ENCODE measurements around the gene CLMN. TPM values are rescaled to one million over a fixed set of nuclear protein-coding genes. Genes with fewer than 3 reads are reported as not detected.

Gene CLMN
- total RNA-seq, 2 experiments from 2014 or later: 0.27 to 0.67 TPM

- Mint-ChIP-seq H3K9me3 (no peaks in the 10 kb centered on the region), H3K27me3 (peaks cover 9% of the 10 kb centered on the region), H3K36me3 (ENCODE audit: low read depth) (no peaks in the 10 kb centered on the region), H3K27ac (no peak overlapping the region), H3K4me1 (ENCODE audit: low read depth) (no peaks in the 10 kb centered on the region), H3K4me3 (no peak overlapping the region)
- intact Hi-C loops (cut with DNase I, micrococcal nuclease): loop anchor here in 1 of 2 experiments (10.0 kb wide), 1 partner anchor 77 kb away; no protein-coding TSS in a partner anchor
- Histone ChIP-seq H3K4me1 (ENCODE audit: insufficient read depth, low read length) (peaks cover 3% of the 10 kb centered on the region), H3K27ac (ENCODE audit: low read depth in 1 of 2, low read length in 2 of 2) (no peak overlapping the region), H3K36me3 (ENCODE audit: insufficient read depth, low read length) (no peaks in the 10 kb centered on the region), H3K27me3 (ENCODE audit: control insufficient read depth in 1 of 2, insufficient read depth in 2 of 2, low read length in 2 of 2) (peaks cover 1 to 9% of the 10 kb centered on the region in 2 experiments), H3K9me3 (ENCODE audit: control insufficient read depth in 1 of 2, insufficient read depth in 1 of 2, low read length in 2 of 2) (no peaks in the 10 kb centered on the region), H3K4me3 (ENCODE audit: low read length) (no peak overlapping the region)
- no peak for ATAC-seq (ENCODE audit: poor library complexity)
- DNase-seq: no peak
- ChIA-PET CTCF (no interaction called here), POLR2A (no interaction called here)
- no peak for TF ChIP-seq CTCF (IDR thresholded peaks at IDR 0.05)
Observed at GRCh38 chr14:95191445-95192199, 128.1 kb downstream of the CLMN start.

GRCh38 chr14:95190857-95191256, 128.9 kb downstream of the CLMN start:
- ChIA-PET POLR2A (no interaction called here), CTCF (no interaction called here)
- Mint-ChIP-seq H3K36me3 (ENCODE audit: low read depth) (no peaks in the 10 kb centered on the region), H3K27me3 (peaks cover 17% of the 10 kb centered on the region), H3K4me3 (no peak overlapping the region), H3K27ac (no peak overlapping the region), H3K4me1 (ENCODE audit: low read depth) (no peaks in the 10 kb centered on the region), H3K9me3 (no peaks in the 10 kb centered on the region)
- no peak overlapping the region for H3K4me3 ChIP-seq (ENCODE audit: low read length)
- DNase-seq (no peak), ATAC-seq (ENCODE audit: poor library complexity) (no peak)
- H3K27ac ChIP-seq (ENCODE audit: low read depth in 1 of 2, low read length in 2 of 2): no peak overlapping the region
- peaks cover 3 to 15% of the 10 kb centered on the region in 2 experiments for H3K27me3 ChIP-seq (ENCODE audit: control insufficient read depth in 1 of 2, insufficient read depth in 2 of 2, low read length in 2 of 2)
- no peaks in the 10 kb centered on the region for H3K36me3 ChIP-seq (ENCODE audit: insufficient read depth, low read length)
- H3K4me1 ChIP-seq (ENCODE audit: insufficient read depth, low read length): no peaks in the 10 kb centered on the region
- H3K9me3 ChIP-seq (ENCODE audit: control insufficient read depth in 1 of 2, insufficient read depth in 1 of 2, low read length in 2 of 2): no peaks in the 10 kb centered on the region
- intact Hi-C loops (cut with DNase I, micrococcal nuclease): loop anchor here in 1 of 2 experiments (10.0 kb wide), 1 partner anchor 76 kb away; no protein-coding TSS in a partner anchor
- no peak for TF ChIP-seq CTCF (IDR thresholded peaks at IDR 0.05)

- H3K9me3 Mint-ChIP-seq: no peaks in the 10 kb centered on the region
- Histone ChIP-seq H3K27me3 (ENCODE audit: control insufficient read depth in 1 of 2, insufficient read depth in 2 of 2, low read length in 2 of 2) (peaks cover 7 to 15% of the 10 kb centered on the region in 2 experiments), H3K4me3 (ENCODE audit: low read length) (no peak overlapping the region), H3K27ac (ENCODE audit: low read depth in 1 of 2, low read length in 2 of 2) (no peak overlapping the region), H3K36me3 (ENCODE audit: insufficient read depth, low read length) (no peaks in the 10 kb centered on the region), H3K4me1 (ENCODE audit: insufficient read depth, low read length) (no peaks in the 10 kb centered on the region), H3K9me3 (ENCODE audit: control insufficient read depth in 1 of 2, insufficient read depth in 1 of 2, low read length in 2 of 2) (no peaks in the 10 kb centered on the region)
- no peak for DNase-seq
- intact Hi-C loops (cut with DNase I, micrococcal nuclease): loop anchor here in 1 of 2 experiments (10.0 kb wide), 1 partner anchor 76 kb away; no protein-coding TSS in a partner anchor
- TF ChIP-seq CTCF (IDR thresholded peaks at IDR 0.05): no peak
- no peak overlapping the region for H3K27ac Mint-ChIP-seq
- no peak overlapping the region for H3K4me3 Mint-ChIP-seq
- H3K36me3 Mint-ChIP-seq (ENCODE audit: low read depth): no peaks in the 10 kb centered on the region
- H3K27me3 Mint-ChIP-seq: peaks cover 21% of the 10 kb centered on the region
- ChIA-PET POLR2A (no interaction called here), CTCF (interaction anchor here (1.2 kb wide), 1 partner anchor 11 kb away, joined by 3 read pairs; no protein-coding TSS in a partner anchor)
- H3K4me1 Mint-ChIP-seq (ENCODE audit: low read depth): no peaks in the 10 kb centered on the region
- ATAC-seq (ENCODE audit: poor library complexity): no peak
Observed at GRCh38 chr14:95190346-95190840, 129.3 kb downstream of the CLMN start.
